Measurements from ENCODE around the gene KCNK10. TPM values are rescaled to one million over a fixed set of nuclear protein-coding genes. Genes with fewer than 3 reads are reported as not detected.

The KCNK10 gene
- polyA plus RNA-seq, 1 of the 3 experiments (the other 2 are of a cell fraction): not detected

GRCh38 chr14:88140874-88141273 is 182.2 kb downstream of the KCNK10 start (continued):
- TF ChIP-seq TEAD4 (IDR thresholded peaks at IDR 0.05; ENCODE audit: borderline replicate concordance, insufficient read depth) (no peak), EZH2phosphoT487 (IDR thresholded peaks at IDR 0.05; ENCODE audit: borderline replicate concordance, low read depth) (no peak), POLR2AphosphoS5 (IDR thresholded peaks at IDR 0.05; ENCODE audit: low read depth, low read length) (no peak), TCF12 (IDR thresholded peaks at IDR 0.05) (no peak), MAX (IDR thresholded peaks at IDR 0.05; ENCODE audit: low read depth) (no peak), TAF1 (IDR thresholded peaks at IDR 0.05; ENCODE audit: borderline replicate concordance, low read depth, low read length) (no peak), SIN3A (IDR thresholded peaks at IDR 0.05; ENCODE audit: borderline replicate concordance, low read depth, low read length) (no peak), RAD21 (IDR thresholded peaks at IDR 0.05; ENCODE audit: low read length) (no peak), FOXJ3 (CRISPR knock-in tag; IDR thresholded peaks at IDR 0.05) (no peak), FOSL2 (IDR thresholded peaks at IDR 0.05; ENCODE audit: borderline replicate concordance, low read depth) (no peak), IRF3 (IDR thresholded peaks at IDR 0.05; ENCODE audit: low read depth, low read length) (no peak)

- H3K4me3 ChIP-seq (ENCODE audit: low read depth in 2 of 2, low read length in 1 of 2): no peak overlapping the region
- H3K27me3 ChIP-seq (ENCODE audit: insufficient read depth): no peaks in the 10 kb centered on the region
- no peaks in the 10 kb centered on the region for H3K9me3 ChIP-seq
- H3F3A ChIP-seq (replicated peaks; ENCODE audit: insufficient read depth): no peaks in the 10 kb centered on the region
- ChIA-PET CTCF (no interaction called here), POLR2A (no interaction called here)
- no peak for TF ChIP-seq MEF2A (IDR thresholded peaks at IDR 0.05; ENCODE audit: borderline replicate concordance, low read depth)
- TF ChIP-seq TEAD4 (IDR thresholded peaks at IDR 0.05; ENCODE audit: borderline replicate concordance, insufficient read depth): no peak
- TF ChIP-seq GATA2 (CRISPR knock-in tag; IDR thresholded peaks at IDR 0.05): no peak
- no peak for TF ChIP-seq EZH2phosphoT487 (IDR thresholded peaks at IDR 0.05; ENCODE audit: borderline replicate concordance, low read depth)
- no peak for TF ChIP-seq NFIC (IDR thresholded peaks at IDR 0.05; ENCODE audit: borderline replicate concordance)
- H4K20me1 ChIP-seq (ENCODE audit: insufficient read depth): no peaks in the 10 kb centered on the region
- no peak overlapping the region for H3K4me2 ChIP-seq
- no peak overlapping the region for H2AFZ ChIP-seq (ENCODE audit: low read depth)
- no peak overlapping the region for H3K27ac ChIP-seq (ENCODE audit: low read depth in 2 of 2, low read length in 1 of 2)
- DNase-seq: no peak
- no peaks in the 10 kb centered on the region for H3K79me2 ChIP-seq (ENCODE audit: insufficient read depth)
- no peaks in the 10 kb centered on the region for H3K9me2 ChIP-seq
- 44% methylated on average over 1 of the region's 1 CpG for WGBS (ENCODE audit: low lambda C conversion rate)
- H3K9ac ChIP-seq: no peak overlapping the region
- no peaks in the 10 kb centered on the region for H3K36me3 ChIP-seq (replicated peaks in 1 of 2; ENCODE audit: control insufficient read depth in 1 of 2, insufficient read depth in 2 of 2, low read length in 1 of 2)
- H3K4me1 ChIP-seq (ENCODE audit: control insufficient read depth in 1 of 2, insufficient read depth in 2 of 2, low read depth in 1 of 2, low read length in 1 of 2): no peaks in the 10 kb centered on the region
These were observed 185.7 kb downstream of the KCNK10 start for GRCh38 chr14:88137327-88137726.

Other genes with a start within 250 kb of the KCNK10 start
- gene SPATA7, start 62.4 kb upstream of the KCNK10 start, polyA plus RNA-seq (2012; rRNA removed): 3.5 and 4.5 TPM in 2 replicates
- 5.6 and 6.5 TPM in 2 replicates for gene PTPN21, start 231.7 kb upstream of the KCNK10 start, polyA plus RNA-seq (2012; rRNA removed)
- 61.5 and 79.0 TPM in 2 replicates for gene ZC3H14, start 239.8 kb upstream of the KCNK10 start, polyA plus RNA-seq (2012; rRNA removed)

Measured in SK-N-SH (cell line).